22Rv1 (cell line): ENCODE measurements around the gene SLC1A7.

Experiments
- ZFX ChIP-seq: fragments of 450-650 bp; IDR thresholded peaks from 2 replicates; pipeline ENCODE4 v1.6.1; 2017; ENCODE audit warnings: antibody characterized with exemption, borderline replicate concordance
- TF ChIP-seq, protein P1 (sequence below): fragments of 450-650 bp; IDR thresholded peaks from 2 replicates; pipeline ENCODE4 v1.5.1; 2017; ENCODE audit warnings: mild to moderate bottlenecking

DNA sequence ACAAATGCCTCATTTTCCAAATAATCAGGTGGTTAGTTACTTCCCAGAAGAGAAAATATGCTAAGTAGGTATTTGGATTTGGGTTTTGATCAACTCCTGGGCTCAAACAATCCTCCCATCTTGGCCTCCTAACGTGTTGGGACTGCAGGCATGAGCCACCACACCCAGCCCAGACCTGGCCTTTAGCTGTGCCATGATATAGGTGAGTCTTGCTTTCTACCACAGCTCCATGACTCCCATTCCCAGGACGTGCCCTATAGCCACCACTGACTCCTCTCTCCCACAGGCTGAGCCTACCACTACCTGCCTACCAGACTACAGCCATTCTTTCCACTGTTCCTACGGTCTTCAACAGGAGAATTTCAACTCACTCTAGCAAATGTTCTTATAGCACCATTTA, 1.8 kb upstream of the SLC1A7 start:
- TF ChIP-seq, protein P1, sequence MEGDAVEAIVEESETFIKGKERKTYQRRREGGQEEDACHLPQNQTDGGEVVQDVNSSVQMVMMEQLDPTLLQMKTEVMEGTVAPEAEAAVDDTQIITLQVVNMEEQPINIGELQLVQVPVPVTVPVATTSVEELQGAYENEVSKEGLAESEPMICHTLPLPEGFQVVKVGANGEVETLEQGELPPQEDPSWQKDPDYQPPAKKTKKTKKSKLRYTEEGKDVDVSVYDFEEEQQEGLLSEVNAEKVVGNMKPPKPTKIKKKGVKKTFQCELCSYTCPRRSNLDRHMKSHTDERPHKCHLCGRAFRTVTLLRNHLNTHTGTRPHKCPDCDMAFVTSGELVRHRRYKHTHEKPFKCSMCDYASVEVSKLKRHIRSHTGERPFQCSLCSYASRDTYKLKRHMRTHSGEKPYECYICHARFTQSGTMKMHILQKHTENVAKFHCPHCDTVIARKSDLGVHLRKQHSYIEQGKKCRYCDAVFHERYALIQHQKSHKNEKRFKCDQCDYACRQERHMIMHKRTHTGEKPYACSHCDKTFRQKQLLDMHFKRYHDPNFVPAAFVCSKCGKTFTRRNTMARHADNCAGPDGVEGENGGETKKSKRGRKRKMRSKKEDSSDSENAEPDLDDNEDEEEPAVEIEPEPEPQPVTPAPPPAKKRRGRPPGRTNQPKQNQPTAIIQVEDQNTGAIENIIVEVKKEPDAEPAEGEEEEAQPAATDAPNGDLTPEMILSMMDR = no peak
- TF ChIP-seq ZFX = no peak
